Bronchial epithelial cell (primary cell): ENCODE measurements around the gene LAMA3. TPM values are rescaled to one million over a fixed set of nuclear protein-coding genes. Genes with fewer than 3 reads are reported as not detected.

ENCODE experiments used
- DNase-seq: peaks from one replicate; pipeline ENCODE4 v3.0.0-alpha.2; 2010; ENCODE audit warnings: low read depth
- FAIRE-seq: peaks from 2 replicates; lab custom pipeline; 2011; peaks lifted over from hg19 to GRCh38; lab: Jason Lieb, UNC
- H3K27me3 ChIP-seq: 2 replicates; pipeline ENCODE4 v1.5.1; 2011; ENCODE audit warnings: low read length; ENCODE audit not compliant: control insufficient read depth, insufficient read depth
- H3K36me3 ChIP-seq: 2 replicates; pipeline ENCODE4 v1.5.1; 2011; ENCODE audit warnings: low read length; ENCODE audit not compliant: control insufficient read depth, insufficient read depth
- H3K4me3 ChIP-seq: 2 replicates; pipeline ENCODE4 v1.5.1; 2011; ENCODE audit warnings: mild to moderate bottlenecking, low read depth, low read length, control low read depth
- total RNA-seq: library from RNA; depleted of rRNA; stranded (reverse); fragments of >200 nt; gene quantifications from 2 replicates; pipeline ENCODE4 v1.2.1, GENCODE V29; 2014
- TF ChIP-seq, protein P1 (sequence below): IDR thresholded peaks from 2 replicates; pipeline ENCODE4 v1.5.1; 2011; ENCODE audit warnings: mild to moderate bottlenecking, moderate library complexity, low read length, control low read depth, inconsistent platforms; ENCODE audit not compliant: insufficient read depth, severe bottlenecking

The LAMA3 gene
- total RNA-seq, 1 donor from 2014 or later = 531 TPM

DNA sequence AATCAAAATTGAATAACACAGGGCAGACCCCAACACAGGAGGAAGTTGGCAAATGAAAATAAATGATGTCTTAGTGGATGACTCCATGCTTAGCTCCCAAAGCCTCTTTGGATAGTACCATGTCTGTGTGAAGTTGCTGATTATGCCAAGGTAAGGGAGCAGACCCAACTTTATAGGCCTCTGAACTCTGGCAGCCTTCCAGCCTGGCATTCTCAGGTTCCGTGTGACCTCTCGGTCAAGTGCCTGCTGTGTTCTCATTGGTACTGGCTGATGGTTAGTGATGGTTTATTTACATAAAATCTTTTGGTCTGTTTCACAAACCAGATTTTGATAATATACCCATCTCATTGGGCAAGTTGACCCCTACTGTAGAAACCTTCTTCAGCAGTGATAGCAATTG is 213.1 kb downstream of the LAMA3 start:
- FAIRE-seq (no peak), DNase-seq (no peak)
- Histone ChIP-seq H3K36me3 (peaks cover 20% of the 10 kb centered on the region), H3K27me3 (no peaks in the 10 kb centered on the region), H3K4me3 (no peak overlapping the region)
- TF ChIP-seq, protein P1, sequence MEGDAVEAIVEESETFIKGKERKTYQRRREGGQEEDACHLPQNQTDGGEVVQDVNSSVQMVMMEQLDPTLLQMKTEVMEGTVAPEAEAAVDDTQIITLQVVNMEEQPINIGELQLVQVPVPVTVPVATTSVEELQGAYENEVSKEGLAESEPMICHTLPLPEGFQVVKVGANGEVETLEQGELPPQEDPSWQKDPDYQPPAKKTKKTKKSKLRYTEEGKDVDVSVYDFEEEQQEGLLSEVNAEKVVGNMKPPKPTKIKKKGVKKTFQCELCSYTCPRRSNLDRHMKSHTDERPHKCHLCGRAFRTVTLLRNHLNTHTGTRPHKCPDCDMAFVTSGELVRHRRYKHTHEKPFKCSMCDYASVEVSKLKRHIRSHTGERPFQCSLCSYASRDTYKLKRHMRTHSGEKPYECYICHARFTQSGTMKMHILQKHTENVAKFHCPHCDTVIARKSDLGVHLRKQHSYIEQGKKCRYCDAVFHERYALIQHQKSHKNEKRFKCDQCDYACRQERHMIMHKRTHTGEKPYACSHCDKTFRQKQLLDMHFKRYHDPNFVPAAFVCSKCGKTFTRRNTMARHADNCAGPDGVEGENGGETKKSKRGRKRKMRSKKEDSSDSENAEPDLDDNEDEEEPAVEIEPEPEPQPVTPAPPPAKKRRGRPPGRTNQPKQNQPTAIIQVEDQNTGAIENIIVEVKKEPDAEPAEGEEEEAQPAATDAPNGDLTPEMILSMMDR = no peak

DNA sequence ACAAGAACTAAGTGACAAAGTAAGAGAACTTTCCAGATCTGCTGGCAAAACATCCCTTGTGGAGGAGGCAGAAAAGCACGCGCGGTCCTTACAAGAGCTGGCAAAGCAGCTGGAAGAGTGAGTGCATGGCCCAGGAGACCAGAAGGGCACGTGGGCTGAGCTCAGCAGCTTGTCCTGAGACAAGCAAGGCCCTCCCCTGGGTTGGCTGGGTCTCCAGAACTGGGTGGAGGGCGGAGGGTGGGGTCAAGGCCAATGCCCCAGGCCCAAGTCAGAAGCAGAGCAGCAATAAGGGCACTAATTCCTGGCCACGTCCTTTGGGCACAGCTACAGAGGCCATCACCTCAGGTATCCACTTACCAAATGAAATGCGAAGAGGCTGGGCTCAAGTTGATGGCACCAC is 214.7 kb downstream of the LAMA3 start:
- no peak for FAIRE-seq

DNA sequence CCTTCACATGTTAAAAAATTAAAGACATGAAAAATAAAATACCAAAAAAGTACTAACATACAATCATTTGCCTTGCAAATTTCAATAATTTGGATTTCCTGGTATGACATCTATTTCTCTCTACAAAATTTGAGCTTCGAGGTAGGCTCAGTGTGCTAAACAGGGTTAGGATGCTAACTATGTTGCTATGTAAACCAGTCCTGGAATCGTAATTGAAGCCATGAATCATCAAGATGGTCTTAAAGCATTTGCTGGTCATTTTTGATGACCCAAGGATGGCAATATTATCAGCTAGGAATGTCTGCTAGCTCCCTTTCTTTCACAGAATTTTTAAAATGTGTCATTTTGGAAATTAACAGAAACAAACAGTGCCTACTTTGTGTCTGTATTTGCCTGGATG is 217.4 kb downstream of the LAMA3 start:
- no peak for FAIRE-seq
- Histone ChIP-seq H3K36me3 (peaks cover 30% of the 10 kb centered on the region), H3K27me3 (no peaks in the 10 kb centered on the region), H3K4me3 (no peak overlapping the region)
- no peak for DNase-seq
- TF ChIP-seq, protein P1 = no peak

More for the DNA sequence above, 214.7 kb downstream of the LAMA3 start:
- TF ChIP-seq, protein P1 = no peak
- H3K36me3 ChIP-seq = peaks cover 26% of the 10 kb centered on the region
- no peak overlapping the region for H3K4me3 ChIP-seq
- H3K27me3 ChIP-seq = no peaks in the 10 kb centered on the region
- DNase-seq = no peak

- FAIRE-seq (no peak), DNase-seq (no peak)
- TF ChIP-seq, protein P1 = no peak
- no peak overlapping the region for H3K4me3 ChIP-seq
- H3K36me3 ChIP-seq = peaks cover 30% of the 10 kb centered on the region
- no peaks in the 10 kb centered on the region for H3K27me3 ChIP-seq
Observed at GRCh38 chr18:23908827-23909226, 219.6 kb downstream of the LAMA3 start.

GRCh38 chr18:23910032-23910431 is 220.8 kb downstream of the LAMA3 start:
- no peak for FAIRE-seq
- DNase-seq = no peak
- Histone ChIP-seq H3K27me3 (no peaks in the 10 kb centered on the region), H3K36me3 (peaks cover 29% of the 10 kb centered on the region), H3K4me3 (no peak overlapping the region)
- TF ChIP-seq, protein P1 = no peak

DNA sequence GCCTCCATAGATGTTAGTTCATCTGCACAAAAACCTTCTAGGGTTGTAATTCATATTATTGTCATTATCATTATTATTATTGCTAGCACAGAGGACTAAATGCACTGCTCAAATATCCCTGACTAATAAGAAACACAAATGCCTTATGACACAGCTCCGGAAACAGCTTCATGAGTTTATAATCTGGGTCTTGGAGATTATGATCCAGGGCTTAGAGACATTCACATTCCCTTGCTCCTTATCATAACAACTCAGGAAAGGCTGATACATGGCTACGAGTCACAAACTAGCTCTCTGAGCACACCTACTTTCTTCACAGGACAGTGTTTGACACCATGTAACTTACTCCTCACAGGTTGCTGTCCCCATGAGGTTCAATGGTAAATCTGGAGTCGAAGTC is 223.1 kb downstream of the LAMA3 start:
- TF ChIP-seq, protein P1 = no peak
- H3K4me3 ChIP-seq = no peak overlapping the region
- FAIRE-seq (no peak), DNase-seq (peak; percentile 40)
- H3K36me3 ChIP-seq = peaks cover 32% of the 10 kb centered on the region
- H3K27me3 ChIP-seq = no peaks in the 10 kb centered on the region
